Endothelial cell of umbilical vein (primary cell): ENCODE measurements around the gene FHOD3. TPM values are rescaled to one million over a fixed set of nuclear protein-coding genes. Genes with fewer than 3 reads are reported as not detected.

Experiments used
- BruUV-seq: library from RNA; stranded (reverse); fragments of 400-500 nt; replicated peaks from 2 replicates; lab custom pipeline; 2021; lab: Mats Ljungman, UMichigan
- CTCF ChIA-PET: fragments of 300-600, 350-600 bp; sonication (Branson Sonifier 250); formaldehyde crosslinking; loops from one replicate; lab custom pipeline; 2021; ENCODE audit warnings: antibody characterized with exemption, inconsistent platforms; lab: Charles Lee
- POLR2A ChIA-PET: fragments of 300-600, 350-600 bp; sonication (Branson Sonifier 250); formaldehyde crosslinking; loops from one replicate; lab custom pipeline; 2021; ENCODE audit warnings: antibody characterized with exemption, inconsistent platforms; lab: Charles Lee
- DNase-seq: peaks from one replicate; pipeline ENCODE4 v3.0.0-alpha.2; 2011; ENCODE audit warnings: low read depth, low spot score
- FAIRE-seq: peaks from 2 replicates; lab custom pipeline; 2011; peaks lifted over from hg19 to GRCh38; lab: Jason Lieb, UNC
- H2AFZ ChIP-seq: 2 replicates; pipeline ENCODE4 v1.6.0; 2012; ENCODE audit warnings: low read depth, low read length, control low read depth, inconsistent platforms
- H3K27ac ChIP-seq: 2 replicates; pipeline ENCODE4 v1.5.1; 2011; ENCODE audit warnings: low read depth, mild to moderate bottlenecking, control low read depth, low read length, moderate library complexity; ENCODE audit not compliant: insufficient read depth
- H3K27me3 ChIP-seq, 2 experiments: 2 replicates each; pipeline versions ENCODE4 v1.6.0 to v1.6.1; 2011; ENCODE audit warnings: low read length in 2 of 2, mixed read lengths in 1 of 2; ENCODE audit not compliant: control insufficient read depth in 2 of 2, insufficient read depth in 2 of 2
- H3K36me3 ChIP-seq, 2 experiments: 2 replicates in 1 of 2; 3 replicates in 1 of 2; pipeline ENCODE4 v1.5.1; 2011; ENCODE audit warnings: low read length in 2 of 2, mild to moderate bottlenecking in 1 of 2, moderate library complexity in 1 of 2; ENCODE audit not compliant: control insufficient read depth in 2 of 2, insufficient read depth in 2 of 2; ENCODE audit errors: extremely low read depth in 1 of 2
- H3K4me1 ChIP-seq: 3 replicates; pipeline ENCODE4 v1.5.1; 2011; ENCODE audit warnings: mild to moderate bottlenecking, low read length; ENCODE audit not compliant: control insufficient read depth, insufficient read depth; ENCODE audit errors: extremely low read depth
- H3K4me2 ChIP-seq: 2 replicates; pipeline ENCODE4 v1.6.1; 2011; ENCODE audit warnings: low read length, control low read depth, mixed read lengths; ENCODE audit not compliant: insufficient read depth
- H3K4me3 ChIP-seq, 3 experiments: fragments of 200-600 bp in 1 of 3; sonication (generic), shearing (Covaris generic) in 1 of 3; replicated peaks in 1 of 3; 2 replicates each; pipeline ENCODE4 v1.5.1; 2011 to 2016; ENCODE audit warnings: control low read depth in 3 of 3, low read length in 3 of 3, mild to moderate bottlenecking in 2 of 3, inconsistent platforms in 1 of 3, low read depth in 1 of 3, moderate library complexity in 1 of 3; ENCODE audit not compliant: insufficient read depth in 1 of 3
- H3K79me2 ChIP-seq: 2 replicates; pipeline ENCODE4 v1.6.0; 2012; ENCODE audit warnings: low read length, inconsistent platforms; ENCODE audit not compliant: control insufficient read depth, insufficient read depth
- H3K9ac ChIP-seq: replicated peaks from 2 replicates; pipeline ENCODE3; 2011; ENCODE audit warnings: low read length, control low read depth; ENCODE audit not compliant: insufficient read depth; ENCODE audit errors: extremely low read depth
- H3K9me1 ChIP-seq: replicated peaks from 3 replicates; pipeline ENCODE4 v1.6.0; 2011; ENCODE audit warnings: mild to moderate bottlenecking, low read length; ENCODE audit not compliant: control insufficient read depth, insufficient read depth; ENCODE audit errors: extremely low read depth
- H3K9me3 ChIP-seq: replicated peaks from 2 replicates; pipeline ENCODE4 v1.5.1; 2012; ENCODE audit warnings: low read length, inconsistent platforms; ENCODE audit not compliant: control insufficient read depth, insufficient read depth
- H4K20me1 ChIP-seq: replicated peaks from 2 replicates; pipeline ENCODE3; 2011; ENCODE audit warnings: mild to moderate bottlenecking, low read length; ENCODE audit not compliant: control insufficient read depth, insufficient read depth; ENCODE audit errors: extremely low read depth
- CTCF ChIP-seq, 2 donors: IDR thresholded peaks; 1 replicate in 1 of 2; 2 replicates in 1 of 2; pipeline ENCODE4 v1.5.1; 2011; ENCODE audit warnings: low read length in 2 of 2, mild to moderate bottlenecking in 2 of 2, moderate library complexity in 2 of 2, control low read depth in 1 of 2, inconsistent platforms in 1 of 2, low read depth in 1 of 2; ENCODE audit not compliant: insufficient read depth in 1 of 2; ENCODE audit errors: extremely low read depth in 1 of 2
- EZH2 ChIP-seq: IDR thresholded peaks from 2 replicates; pipeline ENCODE4 v1.6.1; 2012; ENCODE audit warnings: borderline replicate concordance, low read depth, mild to moderate bottlenecking, moderate library complexity, low read length, inconsistent platforms; ENCODE audit not compliant: severe bottlenecking
- FOS ChIP-seq: IDR thresholded peaks from 2 replicates; pipeline ENCODE4 v1.6.1; 2011; ENCODE audit warnings: mild to moderate bottlenecking, low read length, moderate library complexity, borderline replicate concordance; ENCODE audit not compliant: insufficient read depth
- GATA2 ChIP-seq: IDR thresholded peaks from 2 replicates; pipeline ENCODE4 v1.7.0; 2011; ENCODE audit warnings: low read depth, mild to moderate bottlenecking, moderate library complexity, mixed read lengths, low read length; ENCODE audit not compliant: insufficient read length, insufficient read depth
- JUN ChIP-seq: IDR thresholded peaks from 2 replicates; pipeline ENCODE4 v1.6.1; 2011; ENCODE audit warnings: borderline replicate concordance, low read depth; ENCODE audit not compliant: insufficient read length, insufficient read depth
- MYC ChIP-seq: IDR thresholded peaks from one replicate; pipeline ENCODE4 v1.6.1; 2011; ENCODE audit warnings: mild to moderate bottlenecking, low read depth, low read length
- POLR2A ChIP-seq: IDR thresholded peaks from 2 replicates; pipeline ENCODE4 v1.6.1; 2012; ENCODE audit warnings: low read depth, mild to moderate bottlenecking, control low read depth, low read length
- POLR2AphosphoS5 ChIP-seq: IDR thresholded peaks from 2 replicates; pipeline ENCODE4 v1.6.1; 2012; ENCODE audit warnings: low read depth, mild to moderate bottlenecking, control low read depth, low read length, moderate library complexity; ENCODE audit not compliant: insufficient read depth
- dilution Hi-C: fragments of 300-500 bp; cut with MboI; formaldehyde crosslinking; loops from one replicate; pipeline ENCODE4 v1.15.0; 2019; ENCODE audit warnings: low sequenced_read_pairs; ENCODE audit not compliant: extremely low pct_ligation_motif_present
- intact Hi-C: fragments of 100-400 bp; cut with micrococcal nuclease; formaldehyde crosslinking; loops from one replicate; pipeline ENCODE4 v1.10.0; 2022
- polyA plus RNA-seq, 4 experiments: library from polyadenylated mRNA; depleted of rRNA in 3 of 4; stranded (reverse) in 3 of 4; unstranded in 1 of 4; fragments of >200 nt; gene quantifications; 2 replicates each; pipeline versions ENCODE4 v1.2.1 to v1.2.3, GENCODE V29; 2011 to 2012; ENCODE audit warnings: missing spikeins in 1 of 4
- total RNA-seq: library from RNA; stranded (reverse); gene quantifications from 2 replicates; pipeline ENCODE4 v1.2.3, GENCODE V29; 2021
- TF ChIP-seq, protein P1 (sequence below): IDR thresholded peaks from 2 replicates; pipeline ENCODE4 v1.6.1; 2011; ENCODE audit not compliant: insufficient read depth, insufficient read length

FHOD3 gene
- total and polyA plus RNA-seq, 2 donors (not counting 3 experiments of a cell fraction or from before 2014, with no cell fraction given) = 0.06 to 1.5 TPM

- no peak for FAIRE-seq
- dilution Hi-C loops = no loop called here
These were observed 486.3 kb downstream of the FHOD3 start for GRCh38 chr18:36783792-36784191.

More at GRCh38 chr18:36783792-36784191, 486.3 kb downstream of the FHOD3 start:
- ChIA-PET CTCF (no interaction called here), POLR2A (no interaction called here)
- Histone ChIP-seq H3K9me1 (no peaks in the 10 kb centered on the region), H4K20me1 (no peaks in the 10 kb centered on the region), H3K79me2 (no peaks in the 10 kb centered on the region), H2AFZ (no peak overlapping the region), H3K9ac (no peak overlapping the region), H3K27ac (no peak overlapping the region), H3K4me1 (no peaks in the 10 kb centered on the region), H3K27me3 (no peaks in the 10 kb centered on the region), H3K36me3 (peaks cover 0 to 2% of the 10 kb centered on the region in 2 experiments), H3K4me3 (no peak overlapping the region), H3K4me2 (no peak overlapping the region), H3K9me3 (no peaks in the 10 kb centered on the region)
- TF ChIP-seq, protein P1, sequence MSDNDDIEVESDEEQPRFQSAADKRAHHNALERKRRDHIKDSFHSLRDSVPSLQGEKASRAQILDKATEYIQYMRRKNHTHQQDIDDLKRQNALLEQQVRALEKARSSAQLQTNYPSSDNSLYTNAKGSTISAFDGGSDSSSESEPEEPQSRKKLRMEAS = no peak
- TF ChIP-seq CTCF (IDR thresholded peaks at IDR 0.05; ENCODE audit: extremely low read depth in 1 of 2, insufficient read depth in 1 of 2, low read depth in 1 of 2, low read length in 2 of 2) (no peak), MYC (no peak), JUN (no peak), POLR2AphosphoS5 (no peak), GATA2 (no peak), POLR2A (no peak), EZH2 (no peak), FOS (no peak)
- DNase-seq = no peak
- BruUV-seq = no TSS peak
- intact Hi-C loops = no loop called here
